Sigmoid colon (tissue), 4 donors: Measurements from ENCODE around the gene TYMP.

Source experiments
- EP300 ChIP-seq, 4 donors: sonication (generic); formaldehyde crosslinking; IDR thresholded peaks; one replicate each; pipeline ENCODE4 v1.6.1; 2017; ENCODE audit warnings: antibody characterized with exemption in 4 of 4
- POLR2A ChIP-seq, 2 donors: fragments of 450-650 bp; IDR thresholded peaks; one replicate each; pipeline ENCODE4 v1.6.1; 2016; ENCODE audit warnings: antibody characterized with exemption in 2 of 2, mild to moderate bottlenecking in 2 of 2, moderate library complexity in 2 of 2
- POLR2AphosphoS5 ChIP-seq, 4 donors: sonication (generic); formaldehyde crosslinking; IDR thresholded peaks; one replicate each; pipeline ENCODE4 v1.6.1; 2017; ENCODE audit warnings: antibody characterized with exemption in 4 of 4
- TF ChIP-seq, protein P1 (sequence below), 4 experiments: fragments of 450-650 bp in 3 of 4; fragments of 200-600 bp in 1 of 4; IDR thresholded peaks; one replicate each; pipeline ENCODE4 v1.5.1; 2016 to 2019; ENCODE audit warnings: antibody characterized with exemption in 4 of 4, mild to moderate bottlenecking in 3 of 4, moderate library complexity in 2 of 4

DNA sequence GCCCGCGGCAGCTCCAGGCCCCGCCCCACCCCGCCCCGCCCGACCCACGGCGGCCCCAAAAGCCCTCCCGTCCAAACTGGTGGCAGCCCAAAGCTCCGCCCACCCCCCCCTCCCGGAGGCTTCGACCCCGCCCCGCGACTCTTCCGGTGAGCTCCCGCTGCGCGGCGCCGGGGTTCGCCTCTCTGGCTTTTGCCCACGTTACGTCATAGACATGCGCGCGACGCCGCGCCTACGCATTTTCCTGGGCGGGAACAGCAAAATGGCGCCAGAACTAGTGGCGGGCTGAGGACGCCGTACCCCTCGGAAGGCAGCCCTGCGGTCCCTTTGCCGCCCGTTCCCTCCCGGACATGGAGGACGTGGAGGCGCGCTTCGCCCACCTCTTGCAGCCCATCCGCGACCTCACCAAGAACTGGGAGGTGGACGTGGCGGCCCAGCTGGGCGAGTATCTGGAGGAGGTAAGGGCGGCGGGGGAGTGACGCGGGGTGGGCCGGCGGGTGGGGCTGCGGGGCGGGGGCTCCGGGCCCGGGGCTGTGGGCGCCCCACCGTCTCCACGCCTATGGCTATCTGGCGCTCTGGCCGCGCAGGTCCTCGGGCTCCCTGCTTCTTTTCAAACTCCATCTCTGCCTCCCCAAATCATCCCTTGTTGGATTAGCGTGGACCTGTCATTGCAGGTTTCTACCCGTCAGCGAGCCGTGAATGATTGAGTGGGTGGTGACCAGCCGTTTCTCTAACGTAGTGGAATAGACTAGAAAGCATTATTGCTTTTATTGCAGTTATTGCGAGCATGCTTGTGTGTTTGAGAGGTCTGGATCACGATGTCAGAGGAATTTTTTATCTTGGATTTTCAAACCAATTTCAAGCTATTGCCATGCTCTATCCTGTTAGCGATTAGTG lies 21.6 kb downstream of the TYMP start, which contains the start of gene NCAPH2:
- TF ChIP-seq, protein P1, sequence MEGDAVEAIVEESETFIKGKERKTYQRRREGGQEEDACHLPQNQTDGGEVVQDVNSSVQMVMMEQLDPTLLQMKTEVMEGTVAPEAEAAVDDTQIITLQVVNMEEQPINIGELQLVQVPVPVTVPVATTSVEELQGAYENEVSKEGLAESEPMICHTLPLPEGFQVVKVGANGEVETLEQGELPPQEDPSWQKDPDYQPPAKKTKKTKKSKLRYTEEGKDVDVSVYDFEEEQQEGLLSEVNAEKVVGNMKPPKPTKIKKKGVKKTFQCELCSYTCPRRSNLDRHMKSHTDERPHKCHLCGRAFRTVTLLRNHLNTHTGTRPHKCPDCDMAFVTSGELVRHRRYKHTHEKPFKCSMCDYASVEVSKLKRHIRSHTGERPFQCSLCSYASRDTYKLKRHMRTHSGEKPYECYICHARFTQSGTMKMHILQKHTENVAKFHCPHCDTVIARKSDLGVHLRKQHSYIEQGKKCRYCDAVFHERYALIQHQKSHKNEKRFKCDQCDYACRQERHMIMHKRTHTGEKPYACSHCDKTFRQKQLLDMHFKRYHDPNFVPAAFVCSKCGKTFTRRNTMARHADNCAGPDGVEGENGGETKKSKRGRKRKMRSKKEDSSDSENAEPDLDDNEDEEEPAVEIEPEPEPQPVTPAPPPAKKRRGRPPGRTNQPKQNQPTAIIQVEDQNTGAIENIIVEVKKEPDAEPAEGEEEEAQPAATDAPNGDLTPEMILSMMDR (IDR thresholded peaks at IDR 0.05) = no peak
- peak; percentile 41 to 70 for TF ChIP-seq POLR2A (IDR thresholded peaks at IDR 0.05)
- no peak for TF ChIP-seq EP300 (IDR thresholded peaks at IDR 0.05)
- peak; percentile 94 to 96 (median 95) for TF ChIP-seq POLR2AphosphoS5 (IDR thresholded peaks at IDR 0.05)
